Pulmonary artery endothelial cell (primary cell): ENCODE results near the gene RAB3D. TPM values are rescaled to one million over a fixed set of nuclear protein-coding genes. Genes with fewer than 3 reads are reported as not detected.
"Not testable (repeated sequence)": the region's sequence is repeated elsewhere in the genome, so short reads cannot be mapped to it uniquely, and the experiment has no call there.

ENCODE experiments used
- DNase-seq: peaks from one replicate; pipeline ENCODE4 v3.0.0-alpha.2; 2011; ENCODE audit warnings: low read depth, low spot score
- total RNA-seq: library from RNA; depleted of rRNA; stranded (reverse); fragments of >200 nt; gene quantifications from 2 replicates; pipeline ENCODE4 v1.2.3, GENCODE V29; 2014

Gene RAB3D
- total RNA-seq, 1 donor from 2014 or later, result 47.1 TPM

GRCh38 chr19:11338569-11339253, 746 bp downstream of the RAB3D start:
- DNase-seq, result no peak

DNA sequence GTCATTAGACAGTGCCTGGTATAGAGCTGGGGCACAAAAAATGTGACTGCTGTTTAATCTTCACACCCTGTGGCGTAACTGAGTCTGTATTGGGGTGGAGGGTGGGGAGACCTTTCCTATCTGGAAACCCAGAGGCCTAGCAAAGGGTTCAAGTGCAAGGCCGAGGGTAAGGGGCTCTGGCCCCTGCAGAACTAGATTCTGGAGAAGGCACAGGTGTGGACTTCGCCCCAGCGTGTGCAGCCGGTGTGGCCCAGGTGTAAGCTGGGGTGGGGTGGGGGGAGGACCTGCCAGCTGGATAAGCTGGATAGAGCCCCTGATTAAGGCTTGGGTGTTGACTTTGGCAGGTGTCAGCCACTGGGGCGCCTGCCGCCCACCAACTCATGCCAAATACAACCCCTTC, 1.3 kb downstream of the RAB3D start:
- no peak for DNase-seq

DNA sequence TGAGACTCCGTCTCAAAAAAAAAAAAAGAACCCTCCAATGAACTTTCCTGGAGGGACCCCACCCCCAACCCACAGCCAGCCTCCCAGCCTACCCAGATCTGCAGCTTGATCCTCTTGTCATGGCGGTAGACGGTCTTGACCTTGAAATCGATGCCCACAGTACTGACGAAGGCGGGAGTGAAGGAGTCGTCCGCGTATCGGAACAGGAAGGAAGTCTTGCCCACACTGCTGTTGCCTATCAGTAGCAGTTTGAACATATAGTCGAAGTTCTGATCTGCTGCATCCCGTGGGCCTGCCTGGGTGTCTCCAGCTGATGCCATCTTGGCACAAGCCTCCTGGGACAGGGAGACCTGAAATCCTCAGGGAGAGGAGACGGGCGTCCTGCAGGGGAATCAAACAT, 2.4 kb downstream of the RAB3D start:
- no peak for DNase-seq

GRCh38 chr19:11335449-11336146, 3.9 kb downstream of the RAB3D start:
- DNase-seq, result no peak

GRCh38 chr19:11333838-11334237, 5.6 kb downstream of the RAB3D start:
- DNase-seq, result not testable (repeated sequence)

DNA sequence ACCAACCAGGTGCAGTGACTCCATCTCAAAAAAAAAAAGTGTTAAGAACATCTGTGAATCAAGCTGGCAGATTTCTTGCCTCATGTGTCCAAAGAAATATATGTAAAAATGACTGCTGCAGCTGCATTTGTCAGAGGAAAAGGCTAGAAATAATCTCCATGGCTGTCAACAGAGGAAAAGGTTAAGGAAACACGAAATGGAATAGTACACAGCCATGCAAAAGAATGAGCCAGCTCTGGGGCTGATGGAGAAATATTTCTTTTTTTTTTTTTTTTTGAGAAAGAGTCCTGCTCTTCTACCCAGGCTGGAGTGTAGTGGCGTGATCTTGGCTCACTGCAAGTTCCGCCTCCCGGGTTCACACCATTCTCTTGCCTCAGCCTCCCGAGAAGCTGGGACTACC, 6.6 kb downstream of the RAB3D start:
- no peak for DNase-seq

DNA sequence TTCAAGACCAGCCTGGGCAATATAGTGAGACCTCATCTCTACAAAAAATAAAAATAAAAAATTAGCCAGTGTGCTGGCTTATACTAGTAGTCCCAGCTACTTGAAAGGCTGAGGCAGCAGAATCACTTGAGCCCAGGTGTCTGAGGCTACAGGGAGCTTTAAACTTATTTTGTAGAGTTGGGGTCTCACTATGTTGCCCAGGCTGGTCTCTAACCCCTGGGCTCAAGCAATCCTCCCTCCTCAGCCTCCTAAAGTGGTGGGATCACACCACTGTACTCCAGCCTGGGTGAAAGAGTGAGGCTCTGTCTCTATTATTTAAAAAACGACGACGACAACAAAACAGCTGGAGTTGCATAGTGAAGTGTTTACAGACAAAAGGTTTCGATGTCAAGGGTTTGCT, 8.0 kb downstream of the RAB3D start:
- DNase-seq, result no peak

- DNase-seq, result no peak
These were observed 9.3 kb downstream of the RAB3D start for GRCh38 chr19:11330127-11330526.

- no peak for DNase-seq
These were observed 13.9 kb downstream of the RAB3D start for GRCh38 chr19:11325544-11325943.

DNA sequence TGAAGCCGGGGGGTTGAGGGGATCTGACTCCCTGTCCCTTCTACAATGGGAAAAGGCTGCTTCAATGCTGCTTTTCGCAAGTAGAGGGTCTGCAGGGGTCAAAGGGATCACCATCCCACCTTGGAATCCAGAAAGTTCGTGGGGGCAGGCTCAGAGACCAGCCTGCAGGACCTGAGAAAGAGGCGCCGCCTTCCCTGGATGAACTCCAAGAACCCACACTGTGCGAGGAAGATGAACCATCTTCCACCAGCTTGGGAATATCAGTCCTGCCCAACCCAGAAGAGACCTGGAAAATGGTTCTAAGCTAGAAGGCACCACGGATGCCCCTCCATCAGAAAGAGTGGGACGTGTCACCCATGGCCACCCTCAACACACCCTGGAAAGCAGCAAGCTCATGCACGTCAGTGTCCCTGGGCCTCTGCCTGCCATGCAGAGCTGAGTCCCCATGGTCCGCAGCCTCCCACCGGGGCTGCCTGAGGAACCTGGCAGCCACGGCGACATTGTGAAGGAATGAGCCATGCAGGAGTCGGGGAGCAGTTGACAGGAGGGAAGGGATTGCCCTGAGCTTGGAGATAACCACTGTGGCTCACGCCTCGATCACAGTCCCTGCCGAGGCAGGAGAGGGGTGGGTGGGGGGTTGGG, 14.6 kb downstream of the RAB3D start:
- no peak for DNase-seq

- DNase-seq, result no peak
These were observed 15.3 kb downstream of the RAB3D start for GRCh38 chr19:11324079-11324661.

DNA sequence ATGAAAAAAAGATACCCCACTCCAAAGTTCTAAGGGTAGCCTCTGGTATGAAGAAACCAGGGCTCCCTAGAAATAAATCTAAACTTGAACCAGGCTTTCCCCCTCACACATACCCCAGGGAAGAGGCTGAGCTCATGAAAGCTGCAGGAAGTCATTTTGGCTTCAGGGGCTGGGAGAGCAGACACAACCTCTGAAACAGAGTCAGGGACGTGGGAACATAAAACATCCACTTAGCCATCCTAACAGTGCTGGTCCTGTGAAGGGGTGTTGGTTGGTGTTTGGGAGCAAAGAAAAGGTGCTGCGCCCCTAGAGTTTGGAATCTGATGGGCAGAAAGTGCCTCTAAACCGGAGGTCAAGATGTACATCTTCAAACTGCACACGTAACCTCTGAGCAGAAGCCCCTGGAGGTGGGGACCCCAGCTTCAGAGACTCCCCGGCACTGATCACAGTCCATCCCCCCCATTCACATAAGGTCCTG, 15.8 kb downstream of the RAB3D start:
- DNase-seq, result no peak

DNA sequence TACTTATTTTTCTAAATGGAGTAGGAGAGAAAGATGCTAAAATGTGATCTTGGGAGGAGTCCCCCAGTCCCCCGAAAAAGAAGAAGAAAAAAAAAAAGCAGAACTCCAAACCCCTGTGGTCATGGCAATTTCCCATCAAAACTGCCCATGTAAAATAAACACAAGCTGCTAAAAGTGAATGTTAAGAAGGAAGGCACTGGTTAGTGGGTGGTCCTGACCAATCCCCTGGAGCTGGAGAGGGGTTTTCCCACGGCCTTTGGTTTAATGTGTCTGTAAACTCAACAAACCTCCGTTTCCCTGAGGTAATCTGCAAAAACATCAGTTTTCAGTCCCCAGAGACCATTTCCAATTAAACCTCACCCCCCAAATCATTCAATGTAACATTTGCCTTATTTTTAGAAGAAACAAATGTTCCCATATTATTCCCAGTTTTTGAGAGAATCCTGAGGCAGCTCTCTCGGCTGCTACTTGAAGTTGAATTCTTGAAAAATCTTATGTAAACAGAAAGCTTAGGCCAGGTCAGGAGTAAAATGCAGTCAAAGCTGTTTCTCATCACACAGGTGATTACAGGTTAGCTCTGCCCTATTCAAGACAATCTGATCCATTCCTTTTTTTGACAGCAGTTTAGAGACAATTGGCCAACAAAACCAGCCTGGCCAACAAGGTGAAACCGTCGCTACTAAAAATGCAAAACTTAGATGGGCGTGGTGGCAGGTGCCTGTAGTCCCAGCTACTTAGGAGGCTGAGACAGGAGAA, 17.0 kb downstream of the RAB3D start:
- no peak for DNase-seq

DNA sequence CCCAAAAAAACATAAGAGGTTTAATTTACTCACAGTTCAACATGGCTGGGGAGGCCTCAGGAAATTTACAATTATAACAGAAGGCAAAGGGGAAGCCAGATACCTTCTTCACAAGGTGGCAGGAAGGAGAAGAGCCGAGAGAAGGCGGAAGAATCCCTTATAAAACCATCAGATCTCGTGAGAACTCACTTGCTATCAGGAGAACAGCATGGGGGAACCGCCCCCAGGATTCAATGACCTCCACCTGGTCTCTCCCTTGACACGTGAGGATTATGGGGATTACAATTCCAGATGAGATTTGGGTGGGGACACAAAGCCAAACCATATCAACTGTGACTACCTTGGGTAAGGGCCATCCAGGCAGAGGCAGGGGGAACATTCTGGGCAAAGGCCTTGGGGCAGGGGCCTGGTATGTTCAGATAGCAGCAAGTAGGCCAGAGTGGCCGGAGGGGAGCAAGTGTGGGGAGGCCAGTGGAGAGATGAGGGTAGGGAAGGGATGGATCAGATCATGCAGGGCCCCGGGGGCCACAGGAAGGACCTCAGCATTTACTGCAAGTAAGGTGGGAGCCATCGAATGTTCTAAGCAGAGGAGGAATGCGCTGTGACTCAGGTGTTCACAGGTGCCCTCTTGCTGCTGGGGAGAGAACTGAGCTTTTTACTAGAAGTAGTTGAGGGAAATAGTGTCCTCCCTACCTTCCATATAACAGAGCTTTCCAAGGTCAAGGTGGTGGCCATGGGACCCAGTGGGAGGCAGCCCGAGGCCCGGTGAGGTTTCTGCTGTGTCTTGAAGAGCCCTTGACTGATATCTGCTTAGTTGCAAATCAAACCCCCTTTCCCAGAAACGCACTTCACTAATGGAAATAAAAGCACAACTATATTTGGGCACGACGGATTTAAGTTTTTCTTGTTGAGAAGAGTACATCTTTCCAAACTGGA, 18.0 kb downstream of the RAB3D start:
- no peak for DNase-seq

DNA sequence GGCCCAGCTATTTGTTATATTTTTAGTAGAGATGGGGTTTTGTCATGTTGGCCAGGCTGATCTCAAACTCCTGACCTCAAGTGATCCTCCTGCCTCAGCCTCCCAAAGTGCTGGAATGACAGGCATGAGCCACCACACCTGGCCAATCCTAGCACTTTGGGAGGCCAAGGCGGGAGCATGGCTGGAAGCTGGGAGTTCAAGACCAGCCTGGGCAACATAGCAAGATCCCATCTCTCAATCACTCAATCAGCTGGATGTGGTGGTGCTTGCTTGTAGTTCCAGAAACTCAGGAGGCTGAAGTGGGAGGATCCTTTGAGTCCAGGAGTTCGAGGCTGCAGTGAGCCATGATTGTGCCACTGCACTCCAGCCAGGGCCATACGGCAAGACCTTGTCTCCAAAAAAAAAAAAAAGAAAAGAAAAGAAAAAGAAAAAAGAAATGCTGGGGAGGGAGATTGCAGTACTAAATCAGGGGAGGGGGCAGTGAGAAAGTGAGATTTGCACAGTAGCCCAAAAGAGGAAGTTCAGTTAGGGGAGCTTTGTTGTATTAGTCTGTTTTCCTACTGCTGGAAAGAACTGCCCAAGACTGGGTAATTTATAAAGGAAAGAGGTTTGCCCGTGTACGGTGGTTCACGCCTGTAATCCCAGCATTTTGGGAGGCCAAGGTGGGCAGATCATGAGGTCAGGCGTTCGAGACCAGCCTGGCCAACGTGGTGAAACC, 19.0 kb downstream of the RAB3D start:
- not testable (repeated sequence) for DNase-seq

DNA sequence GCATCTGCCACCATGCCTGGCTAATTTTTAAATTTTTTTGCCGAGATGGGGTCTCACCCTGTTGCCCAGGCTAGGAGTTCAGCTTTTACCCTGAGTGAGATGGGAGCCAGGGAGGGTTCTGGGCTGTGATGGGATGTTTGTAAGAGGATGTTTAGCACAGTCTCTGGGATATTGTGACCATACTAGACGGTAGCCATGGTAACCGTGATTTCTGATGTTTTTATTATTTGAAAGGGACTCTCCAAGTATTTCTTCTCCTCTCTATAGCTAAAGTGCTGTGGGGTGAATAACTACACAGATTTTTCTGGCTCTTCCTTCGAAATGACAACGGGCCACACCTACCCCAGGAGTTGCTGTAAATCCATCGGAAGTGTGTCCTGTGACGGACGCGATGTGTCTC, 33.1 kb downstream of the RAB3D start:
- no peak for DNase-seq

- DNase-seq, result no peak
These were observed 34.5 kb downstream of the RAB3D start for GRCh38 chr19:11304936-11305335.

DNA sequence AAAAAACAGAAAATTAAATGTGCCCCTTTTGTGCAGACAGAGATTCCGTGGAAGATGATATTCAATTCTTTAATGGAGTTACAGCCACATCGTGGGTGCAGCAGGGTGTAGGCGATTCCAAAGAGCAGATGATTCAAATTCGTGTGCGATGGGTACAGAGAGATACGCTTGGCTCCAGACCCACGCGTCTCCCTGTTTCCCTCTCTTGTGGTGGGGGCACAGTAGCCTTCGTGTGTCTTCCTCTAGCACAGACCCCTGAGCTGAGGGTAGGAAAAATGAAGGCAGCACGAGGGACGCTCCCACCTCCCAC, 38.7 kb downstream of the RAB3D start:
- no peak for DNase-seq

DNA sequence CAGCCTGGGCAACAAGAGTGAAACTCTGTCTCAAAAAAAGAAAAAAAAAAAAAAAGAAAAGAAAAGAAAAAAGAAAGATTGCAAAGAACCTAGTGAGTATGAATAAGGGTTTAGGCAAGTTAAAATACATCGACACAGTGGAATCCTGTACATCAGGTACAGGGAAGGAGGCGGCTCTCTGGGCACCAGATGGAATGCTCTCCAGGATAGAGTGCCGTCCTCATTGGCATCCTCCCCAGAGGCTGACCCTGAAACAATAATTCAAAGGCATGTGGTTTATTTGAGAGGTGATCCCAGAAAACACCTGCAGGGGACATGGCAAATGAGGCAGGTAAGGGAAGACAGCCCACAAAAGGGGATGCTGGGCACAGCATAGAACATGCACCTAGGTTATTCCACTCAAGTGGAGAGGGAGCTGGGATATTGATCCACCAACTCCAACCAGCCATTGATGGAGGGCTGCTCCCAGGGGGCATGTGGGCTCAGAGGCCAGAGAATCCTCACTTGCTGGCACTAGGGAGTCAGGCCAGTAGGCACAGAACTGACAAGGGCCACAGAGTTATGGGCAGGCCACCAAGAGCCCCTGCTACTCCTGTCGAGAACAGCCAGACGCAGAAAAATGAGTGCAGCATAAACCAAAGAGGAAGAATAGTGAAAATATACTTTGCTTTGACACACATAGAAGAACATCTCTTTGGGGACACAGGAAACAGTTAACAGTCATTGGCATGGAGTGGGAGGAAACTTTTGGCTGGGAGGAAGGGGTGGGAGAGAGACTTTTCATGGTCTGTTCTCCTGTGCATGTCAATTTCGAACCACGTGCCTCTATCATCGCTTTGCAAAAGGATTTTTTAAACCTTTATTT, 39.3 kb downstream of the RAB3D start:
- DNase-seq, result no peak
